HepG2 (cell line): ENCODE results near the gene VWA7. TPM values are rescaled to one million over a fixed set of nuclear protein-coding genes. Genes with fewer than 3 reads are reported as not detected.

Experiments used
- CTCF ChIP-seq: sonication (generic); formaldehyde crosslinking; IDR thresholded peaks from 2 replicates; pipeline ENCODE4 v1.5.0; 2020; ENCODE audit warnings: mild to moderate bottlenecking, missing genetic modification reagents, moderate library complexity
- FOXC1 ChIP-seq: sonication (generic); formaldehyde crosslinking; IDR thresholded peaks from 2 replicates; pipeline ENCODE4 v1.8.0; 2022; ENCODE audit warnings: mild to moderate bottlenecking, missing genetic modification reagents, borderline replicate concordance
- HES4 ChIP-seq: sonication (generic); formaldehyde crosslinking; IDR thresholded peaks from 2 replicates; pipeline ENCODE4 v1.9.0; 2021; ENCODE audit warnings: mild to moderate bottlenecking, missing genetic modification reagents, borderline replicate concordance
- HOMEZ ChIP-seq: IDR thresholded peaks from 2 replicates; pipeline ENCODE4 v1.6.1; 2016; ENCODE audit warnings: low read depth
- LCORL ChIP-seq, 2 experiments: fragments of 450-650 bp in 1 of 2; sonication (generic) in 1 of 2; formaldehyde crosslinking in 1 of 2; IDR thresholded peaks; 2 replicates each; pipeline versions ENCODE4 v1.5.0 to v1.6.1; 2017 to 2020; ENCODE audit warnings: antibody characterized with exemption in 1 of 2, missing genetic modification reagents in 1 of 2
- MIXL1 ChIP-seq: IDR thresholded peaks from 2 replicates; pipeline ENCODE4 v1.6.1; 2016
- MXD3 ChIP-seq: IDR thresholded peaks from 2 replicates; pipeline ENCODE4 v1.6.1; 2016; ENCODE audit warnings: mild to moderate bottlenecking, missing biosample characterization, missing genetic modification reagents
- NAIF1 ChIP-seq: sonication (generic); formaldehyde crosslinking; IDR thresholded peaks from 2 replicates; pipeline ENCODE4 v1.5.0; 2020; ENCODE audit warnings: mild to moderate bottlenecking, missing genetic modification reagents, borderline replicate concordance
- ZNF343 ChIP-seq: sonication (generic); formaldehyde crosslinking; IDR thresholded peaks from 2 replicates; pipeline ENCODE4 v1.4.0; 2020; ENCODE audit warnings: mild to moderate bottlenecking, missing genetic modification reagents
- ZNF691 ChIP-seq: sonication (generic); formaldehyde crosslinking; IDR thresholded peaks from 2 replicates; pipeline ENCODE4 v1.4.0; 2020; ENCODE audit warnings: missing genetic modification reagents, low read depth, mild to moderate bottlenecking, borderline replicate concordance
- ZNF850 ChIP-seq: sonication (generic); formaldehyde crosslinking; conservative IDR thresholded peaks from 2 replicates; pipeline ENCODE4 v1.9.0; 2021; ENCODE audit warnings: mild to moderate bottlenecking, missing genetic modification reagents
- polyA plus RNA-seq, 8 experiments: library from polyadenylated mRNA; depleted of rRNA in 3 of 8; stranded (reverse) in 7 of 8; unstranded in 1 of 8; fragments of >200 nt; fragmentation: Illumina TruSeq in 4 of 8; extraction: Trizol in 4 of 8; gene quantifications; 2 replicates each; pipeline versions ENCODE4 v1.2.1 to v1.2.3, GENCODE V29; 2011 to 2016; ENCODE audit warnings: low read depth in 4 of 8, missing spikeins in 1 of 8, mixed read lengths in 1 of 8; ENCODE audit not compliant: insufficient read depth in 1 of 8
- total RNA-seq, 5 experiments: library from RNA; depleted of rRNA; stranded (reverse); fragments of >200 nt; fragmentation: Illumina TruSeq; extraction: Trizol; gene quantifications; 2 replicates each; pipeline ENCODE4 v1.2.3, GENCODE V29; 2016; ENCODE audit warnings: low read depth in 1 of 5

The VWA7 gene
- total and polyA plus RNA-seq, 2 of the 13 experiments (the other 11 are each of a cell fraction or from before 2014, with no cell fraction given), result 0.86 to 3.3 TPM

GRCh38 chr6:31763619-31763940 is 13.5 kb downstream of the VWA7 start (continued):
- TF ChIP-seq MXD3 (no peak), LCORL (IDR thresholded peaks at IDR 0.05) (no peak), LCORL (CRISPR knock-in tag; IDR thresholded peaks at IDR 0.05) (peak; percentile 73), HOMEZ (0 out of 2 replicates have a peak, but pooled peaks have one; percentile 59), ZNF850 (CRISPR knock-in tag) (no peak), NAIF1 (no peak), HES4 (no peak), ZNF691 (peak; percentile 45; the same call in 1 of the 2 replicates), CTCF (CRISPR knock-in tag) (peak; percentile 77), FOXC1 (CRISPR knock-in tag) (no peak), MIXL1 (CRISPR knock-in tag) (0 out of 2 replicates have a peak, but pooled peaks have one; percentile 30), ZNF343 (CRISPR knock-in tag) (no peak)
